ENCODE results near the gene CACNG7. TPM values are rescaled to one million over a fixed set of nuclear protein-coding genes. Genes with fewer than 3 reads are reported as not detected.

Gene CACNG7
- total and polyA plus RNA-seq, 10 of the 15 experiments (the other 5 are each of a cell fraction or from before 2014, with no cell fraction given): not detected

GRCh38 chr19:53896682-53897081 is 12.4 kb upstream of the CACNG7 start:
- ATAC-seq (no peak), FAIRE-seq (no peak), DNase-seq (ENCODE audit: low read depth, low spot score) (no peak)
- 22% methylated on average over 4 of the region's 4 CpGs for WGBS (ENCODE audit: insufficient coverage, insufficient replicate concordance, low lambda C conversion rate, missing lambda C conversion rate)
- no peaks in the 10 kb centered on the region for H3K79me2 ChIP-seq (ENCODE audit: control insufficient read depth, insufficient read depth, low read length)
- ChIA-PET SMC1A (ENCODE audit: uncharacterized antibody, unreplicated experiment) (no interaction called here), POLR2A (no interaction called here), RAD21 (ENCODE audit: unreplicated experiment) (no interaction called here), CTCF (no interaction called here)
- no peaks in the 10 kb centered on the region for H3K27me3 ChIP-seq (replicated peaks in 1 of 2; ENCODE audit: control insufficient read depth in 2 of 2, insufficient read depth in 2 of 2, low read length in 1 of 2)
- H3K4me2 ChIP-seq (ENCODE audit: control insufficient read depth, insufficient read depth): no peak overlapping the region
- H3K36me3 ChIP-seq (ENCODE audit: control insufficient read depth in 2 of 2, insufficient read depth in 2 of 2, low read length in 1 of 2): no peaks in the 10 kb centered on the region
- no peak for TF ChIP-seq MEF2A (IDR thresholded peaks at IDR 0.05; ENCODE audit: insufficient read depth, low read depth, low read length)
- TF ChIP-seq NRF1 (conservative IDR thresholded peaks at IDR 0.05; ENCODE audit: low read depth, low read length): no peak
- no peak for TF ChIP-seq CEBPB (IDR thresholded peaks at IDR 0.05; ENCODE audit: borderline replicate concordance in 1 of 2, low read depth in 2 of 2, low read length in 2 of 2)
- no peak for TF ChIP-seq MTA2 (IDR thresholded peaks at IDR 0.05; ENCODE audit: low read depth)
- TF ChIP-seq RUNX3 (IDR thresholded peaks at IDR 0.05; ENCODE audit: low read length): no peak
- no peak for TF ChIP-seq NFXL1 (IDR thresholded peaks at IDR 0.05; ENCODE audit: borderline replicate concordance)
- no peak for TF ChIP-seq IRF4 (IDR thresholded peaks at IDR 0.05; ENCODE audit: low read depth, low read length)
- no peak for TF ChIP-seq ZBTB40 (IDR thresholded peaks at IDR 0.05; ENCODE audit: borderline replicate concordance)
- no peak for TF ChIP-seq ZNF274 (IDR thresholded peaks at IDR 0.05; ENCODE audit: insufficient read depth, insufficient read length)
- no peak for TF ChIP-seq HCFC1 (IDR thresholded peaks at IDR 0.05; ENCODE audit: low read length)
- TF ChIP-seq SIX5 (IDR thresholded peaks at IDR 0.05; ENCODE audit: low read depth, low read length, severe bottlenecking): no peak
- no peak for TF ChIP-seq PAX8 (IDR thresholded peaks at IDR 0.05)
- no peak for TF ChIP-seq BMI1 (IDR thresholded peaks at IDR 0.05; ENCODE audit: borderline replicate concordance)
- TF ChIP-seq FOXK2 (IDR thresholded peaks at IDR 0.05): no peak
- TF ChIP-seq, protein P1, sequence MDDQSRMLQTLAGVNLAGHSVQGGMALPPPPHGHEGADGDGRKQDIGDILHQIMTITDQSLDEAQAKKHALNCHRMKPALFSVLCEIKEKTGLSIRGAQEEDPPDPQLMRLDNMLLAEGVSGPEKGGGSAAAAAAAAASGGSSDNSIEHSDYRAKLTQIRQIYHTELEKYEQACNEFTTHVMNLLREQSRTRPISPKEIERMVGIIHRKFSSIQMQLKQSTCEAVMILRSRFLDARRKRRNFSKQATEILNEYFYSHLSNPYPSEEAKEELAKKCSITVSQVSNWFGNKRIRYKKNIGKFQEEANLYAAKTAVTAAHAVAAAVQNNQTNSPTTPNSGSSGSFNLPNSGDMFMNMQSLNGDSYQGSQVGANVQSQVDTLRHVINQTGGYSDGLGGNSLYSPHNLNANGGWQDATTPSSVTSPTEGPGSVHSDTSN (IDR thresholded peaks at IDR 0.05; ENCODE audit: insufficient replicate concordance, low read depth, low read length): no peak
- no peak for TF ChIP-seq CREB1 (IDR thresholded peaks at IDR 0.05; ENCODE audit: low read depth)
- H3K27ac ChIP-seq (ENCODE audit: control insufficient read depth, insufficient read depth): no peak overlapping the region
- no peak overlapping the region for H3K9ac ChIP-seq (ENCODE audit: control insufficient read depth, insufficient read depth, low read length)
- no peaks in the 10 kb centered on the region for H4K20me1 ChIP-seq (ENCODE audit: control insufficient read depth, insufficient read depth)
- no peak overlapping the region for H3K4me3 ChIP-seq
- in situ Hi-C loops (cut with MboI): no loop called here
- no peaks in the 10 kb centered on the region for H3K4me1 ChIP-seq (ENCODE audit: control insufficient read depth, insufficient read depth, low read length)
- no peaks in the 10 kb centered on the region; the same call in 2 of the 3 replicates for H3K9me3 ChIP-seq (replicated peaks; ENCODE audit: control insufficient read depth, insufficient read depth, low read length)
- no peak overlapping the region for H2AFZ ChIP-seq (ENCODE audit: control insufficient read depth, low read depth, low read length)
- intact Hi-C loops (cut with micrococcal nuclease; ENCODE audit: unreplicated experiment): no loop called here
- BruUV-seq (replicated peaks): no TSS peak

Data from GM12878 (cell line).